Fibroblast of mammary gland (primary cell): Measurements from ENCODE around the gene CHRNA4.

Experiments used
- DNase-seq: peaks from one replicate; pipeline ENCODE4 v3.0.0-alpha.2; 2010; ENCODE audit warnings: low read depth
- H3K4me3 ChIP-seq: 2 replicates; pipeline ENCODE4 v1.5.1; 2011; ENCODE audit warnings: low read depth, mild to moderate bottlenecking, low read length, moderate library complexity; ENCODE audit not compliant: control insufficient read depth
- TF ChIP-seq, protein P1 (sequence below): conservative IDR thresholded peaks from 2 replicates; pipeline ENCODE4 v1.5.1; 2011; ENCODE audit warnings: low read depth, low read length, inconsistent platforms; ENCODE audit not compliant: control insufficient read depth, insufficient read depth

CHRNA4 gene

GRCh38 chr20:63297796-63298572 lies 63.2 kb downstream of the CHRNA4 start:
- DNase-seq, result no peak
- TF ChIP-seq, protein P1, sequence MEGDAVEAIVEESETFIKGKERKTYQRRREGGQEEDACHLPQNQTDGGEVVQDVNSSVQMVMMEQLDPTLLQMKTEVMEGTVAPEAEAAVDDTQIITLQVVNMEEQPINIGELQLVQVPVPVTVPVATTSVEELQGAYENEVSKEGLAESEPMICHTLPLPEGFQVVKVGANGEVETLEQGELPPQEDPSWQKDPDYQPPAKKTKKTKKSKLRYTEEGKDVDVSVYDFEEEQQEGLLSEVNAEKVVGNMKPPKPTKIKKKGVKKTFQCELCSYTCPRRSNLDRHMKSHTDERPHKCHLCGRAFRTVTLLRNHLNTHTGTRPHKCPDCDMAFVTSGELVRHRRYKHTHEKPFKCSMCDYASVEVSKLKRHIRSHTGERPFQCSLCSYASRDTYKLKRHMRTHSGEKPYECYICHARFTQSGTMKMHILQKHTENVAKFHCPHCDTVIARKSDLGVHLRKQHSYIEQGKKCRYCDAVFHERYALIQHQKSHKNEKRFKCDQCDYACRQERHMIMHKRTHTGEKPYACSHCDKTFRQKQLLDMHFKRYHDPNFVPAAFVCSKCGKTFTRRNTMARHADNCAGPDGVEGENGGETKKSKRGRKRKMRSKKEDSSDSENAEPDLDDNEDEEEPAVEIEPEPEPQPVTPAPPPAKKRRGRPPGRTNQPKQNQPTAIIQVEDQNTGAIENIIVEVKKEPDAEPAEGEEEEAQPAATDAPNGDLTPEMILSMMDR, result no peak

DNA sequence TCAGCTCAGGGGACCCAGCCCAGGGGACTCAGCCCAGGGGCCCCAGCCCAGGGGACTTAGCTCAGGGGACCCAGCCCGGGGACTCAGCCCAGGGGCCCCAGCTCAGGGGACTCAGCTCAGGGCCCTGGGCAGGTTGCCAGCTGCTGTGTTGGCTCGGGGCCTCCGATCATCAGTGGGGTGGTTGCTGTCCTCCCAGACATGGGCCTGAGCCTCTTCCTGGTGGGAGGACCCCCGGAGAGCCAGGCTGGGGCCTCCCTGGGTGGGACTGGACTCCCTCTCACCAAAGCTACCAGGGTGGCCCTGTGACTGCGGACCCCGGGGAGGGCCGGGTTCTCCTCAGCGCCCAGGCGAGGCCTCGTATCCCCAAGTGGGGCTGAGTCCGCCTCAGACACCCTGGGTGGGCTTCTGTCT lies 63.8 kb downstream of the CHRNA4 start:
- no peak overlapping the region for H3K4me3 ChIP-seq
- TF ChIP-seq, protein P1, result no peak
- no peak for DNase-seq

More at GRCh38 chr20:63297796-63298572, 63.2 kb downstream of the CHRNA4 start:
- H3K4me3 ChIP-seq, result no peak overlapping the region

- DNase-seq, result no peak
- TF ChIP-seq, protein P1, result no peak
- no peak overlapping the region for H3K4me3 ChIP-seq
Observed at GRCh38 chr20:63296531-63297299, 64.4 kb downstream of the CHRNA4 start.

DNA sequence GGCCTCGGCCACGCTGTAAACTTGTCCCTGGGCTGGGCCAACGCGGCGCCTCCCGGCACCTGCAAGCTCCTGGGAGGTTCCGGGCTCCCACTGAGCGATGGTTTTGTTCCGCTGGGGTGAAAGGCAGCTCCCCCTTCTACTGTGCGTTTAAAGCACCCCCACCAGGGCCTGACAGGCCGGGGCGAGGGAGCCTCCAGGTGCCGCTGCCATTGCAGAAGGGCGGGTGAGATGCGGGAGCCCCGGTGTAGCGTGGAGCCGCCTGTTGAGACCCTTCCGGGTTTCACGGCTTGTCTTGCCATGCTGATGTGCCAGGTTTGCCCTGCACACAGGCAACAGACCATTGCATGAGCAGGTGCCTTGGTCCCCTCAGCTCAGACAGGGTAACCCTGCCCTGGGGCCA lies 65.3 kb downstream of the CHRNA4 start:
- TF ChIP-seq, protein P1, result no peak
- no peak for DNase-seq
- H3K4me3 ChIP-seq, result no peak overlapping the region

- H3K4me3 ChIP-seq, result no peak overlapping the region
- DNase-seq, result no peak
- TF ChIP-seq, protein P1, result no peak
Observed at GRCh38 chr20:63295422-63295821, 65.7 kb downstream of the CHRNA4 start.

- no peak for DNase-seq
- TF ChIP-seq, protein P1, result no peak
- no peak overlapping the region for H3K4me3 ChIP-seq
Observed at GRCh38 chr20:63295018-63295417, 66.1 kb downstream of the CHRNA4 start.

DNA sequence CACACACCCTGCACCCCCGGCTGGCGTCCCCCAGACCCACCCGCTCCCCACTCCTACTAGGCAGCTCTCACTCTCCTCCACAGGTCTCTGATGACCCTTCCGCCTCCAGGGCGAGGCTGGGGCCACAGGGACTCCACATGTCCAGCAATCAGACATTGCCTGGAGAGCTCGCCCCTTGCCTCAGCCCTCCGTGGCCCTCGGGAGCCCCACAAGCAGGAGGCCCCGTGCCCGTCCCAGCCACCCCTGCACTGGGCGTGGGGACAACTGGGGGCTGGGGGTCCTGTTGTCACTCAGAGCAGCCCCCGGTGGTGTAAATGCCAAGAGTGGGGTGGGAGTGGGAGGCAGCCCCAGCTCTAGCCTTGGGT lies 66.6 kb downstream of the CHRNA4 start:
- no peak overlapping the region for H3K4me3 ChIP-seq
- TF ChIP-seq, protein P1, result no peak
- no peak for DNase-seq
